Caco-2 (cell line): ENCODE data around the gene NPL. TPM values are rescaled to one million over a fixed set of nuclear protein-coding genes. Genes with fewer than 3 reads are reported as not detected.

Experiments used
- BruUV-seq: library from RNA; stranded (reverse); fragments of 400-500 nt; replicated peaks from 2 replicates; lab custom pipeline; 2021; lab: Mats Ljungman, UMichigan
- CTCF ChIA-PET: fragments of 300-600 bp; sonication (Branson Sonifier 250); formaldehyde crosslinking; loops from one replicate; lab custom pipeline; 2022; ENCODE audit warnings: antibody characterized with exemption; lab: Charles Lee
- POLR2A ChIA-PET: fragments of 300-600 bp; sonication (Branson Sonifier 250); formaldehyde crosslinking; loops from one replicate; lab custom pipeline; 2022; ENCODE audit warnings: antibody characterized with exemption; lab: Charles Lee
- DNase-seq, 2 experiments: peaks; one replicate each; pipeline versions ENCODE4 v3.0.0 to v3.0.0-alpha.2; 2020 to 2022
- H3K27me3 ChIP-seq: replicated peaks from 2 replicates; pipeline ENCODE4 v1.6.0; 2011; ENCODE audit warnings: low read length; ENCODE audit not compliant: control insufficient read depth, insufficient read depth
- H3K36me3 ChIP-seq: 2 replicates; pipeline ENCODE4 v1.5.1; 2011; ENCODE audit warnings: low read length; ENCODE audit not compliant: control insufficient read depth, insufficient read depth
- H3K4me1 ChIP-seq: fragments of 250-450 bp; sonication (Bioruptor Pico); 2 replicates; pipeline ENCODE4 v1.5.1; 2020; ENCODE audit warnings: mild to moderate bottlenecking
- H3K4me3 ChIP-seq: 2 replicates; pipeline ENCODE4 v1.5.1; 2011; ENCODE audit warnings: low read depth, mild to moderate bottlenecking, control low read depth, low read length
- H3K9me3 ChIP-seq: fragments of 250-450 bp; sonication (Bioruptor Pico); 2 replicates; pipeline ENCODE4 v1.5.1; 2020; ENCODE audit warnings: mild to moderate bottlenecking, moderate library complexity
- H3K27ac Mint-ChIP-seq: one replicate; pipeline ENCODE4 v1.8.0; 2022; ENCODE audit warnings: mixed read lengths; ENCODE audit not compliant: unreplicated experiment
- H3K27me3 Mint-ChIP-seq: one replicate; pipeline ENCODE4 v1.8.0; 2022; ENCODE audit warnings: mixed read lengths; ENCODE audit not compliant: insufficient read depth, unreplicated experiment
- H3K36me3 Mint-ChIP-seq: one replicate; pipeline ENCODE4 v1.8.0; 2022; ENCODE audit warnings: mild to moderate bottlenecking, mixed read lengths; ENCODE audit not compliant: insufficient read depth, unreplicated experiment
- H3K4me1 Mint-ChIP-seq: one replicate; pipeline ENCODE4 v1.8.0; 2022; ENCODE audit warnings: low read depth, mixed read lengths; ENCODE audit not compliant: unreplicated experiment
- H3K4me3 Mint-ChIP-seq: one replicate; pipeline ENCODE4 v1.8.0; 2022; ENCODE audit warnings: mild to moderate bottlenecking, moderate library complexity, mixed read lengths; ENCODE audit not compliant: unreplicated experiment
- H3K9me3 Mint-ChIP-seq: one replicate; pipeline ENCODE4 v1.8.0; 2022; ENCODE audit warnings: mixed read lengths; ENCODE audit not compliant: unreplicated experiment
- intact Hi-C: fragments of 100-400 bp; cut with micrococcal nuclease; formaldehyde crosslinking; loops from one replicate; pipeline ENCODE4 v1.10.0; 2022; ENCODE audit not compliant: unreplicated experiment
- total RNA-seq: library from RNA; stranded (reverse); gene quantifications from 2 replicates; pipeline ENCODE4 v1.2.3, GENCODE V29; 2022
- TF ChIP-seq, protein P1 (sequence below), 2 experiments: fragments of 200-600 bp in 1 of 2; IDR thresholded peaks; 1 replicate in 1 of 2; 2 replicates in 1 of 2; pipeline versions ENCODE4 v1.5.1 to v1.8.0; 2011 to 2022; ENCODE audit warnings: antibody characterized with exemption in 1 of 2, control low read depth in 1 of 2, inconsistent platforms in 1 of 2, low read depth in 1 of 2, low read length in 1 of 2, mild to moderate bottlenecking in 1 of 2, moderate library complexity in 1 of 2; ENCODE audit not compliant: insufficient read depth in 1 of 2, severe bottlenecking in 1 of 2, unreplicated experiment in 1 of 2

NPL gene
- total RNA-seq, 1 experiment from 2014 or later, result 4.8 TPM

DNA sequence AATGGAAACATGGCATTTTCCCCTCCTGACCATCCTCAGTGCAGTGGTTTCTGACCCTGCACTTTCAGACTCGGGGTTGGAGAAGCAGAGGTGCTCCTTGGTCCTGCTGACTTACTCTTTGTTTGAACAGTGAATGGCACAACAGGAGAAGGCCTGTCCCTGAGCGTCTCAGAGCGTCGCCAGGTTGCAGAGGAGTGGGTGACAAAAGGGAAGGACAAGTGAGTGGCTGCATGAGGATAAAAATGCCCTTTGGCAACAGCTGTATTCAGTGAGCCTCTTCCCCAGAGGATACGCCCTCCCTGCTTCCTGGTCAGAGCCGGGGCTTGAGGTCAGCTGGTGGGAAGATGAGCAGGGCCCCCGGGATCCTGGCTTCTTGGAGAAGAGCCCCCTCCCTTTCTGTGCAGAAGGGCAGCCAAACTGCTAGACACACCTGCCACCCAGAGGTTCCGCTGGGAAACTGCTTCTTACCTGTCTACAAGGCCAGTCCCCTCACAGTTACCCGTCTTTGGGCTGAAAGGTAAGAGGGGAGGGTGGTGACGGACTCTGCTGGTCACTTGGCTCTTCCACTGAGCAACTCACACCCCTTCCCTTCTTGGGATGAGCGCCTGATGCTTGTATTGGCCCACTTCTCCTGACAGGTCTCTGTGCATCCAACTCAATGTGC lies 16.6 kb downstream of the NPL start:
- intact Hi-C loops, result loop anchor here (5.0 kb wide), 1 partner anchor 359 kb away; no protein-coding TSS in a partner anchor
- no peak overlapping the region for H3K27ac Mint-ChIP-seq
- Histone ChIP-seq H3K4me1 (no peaks in the 10 kb centered on the region), H3K4me3 (no peak overlapping the region), H3K36me3 (no peaks in the 10 kb centered on the region), H3K9me3 (no peaks in the 10 kb centered on the region), H3K27me3 (no peaks in the 10 kb centered on the region)
- H3K4me3 Mint-ChIP-seq, result no peak overlapping the region
- no peaks in the 10 kb centered on the region for H3K4me1 Mint-ChIP-seq
- no peaks in the 10 kb centered on the region for H3K36me3 Mint-ChIP-seq
- no TSS peak for BruUV-seq
- no peaks in the 10 kb centered on the region for H3K27me3 Mint-ChIP-seq
- CTCF ChIA-PET, result no interaction called here
- POLR2A ChIA-PET, result no interaction called here
- peak; percentile 47 to 50 for DNase-seq
- TF ChIP-seq, protein P1, sequence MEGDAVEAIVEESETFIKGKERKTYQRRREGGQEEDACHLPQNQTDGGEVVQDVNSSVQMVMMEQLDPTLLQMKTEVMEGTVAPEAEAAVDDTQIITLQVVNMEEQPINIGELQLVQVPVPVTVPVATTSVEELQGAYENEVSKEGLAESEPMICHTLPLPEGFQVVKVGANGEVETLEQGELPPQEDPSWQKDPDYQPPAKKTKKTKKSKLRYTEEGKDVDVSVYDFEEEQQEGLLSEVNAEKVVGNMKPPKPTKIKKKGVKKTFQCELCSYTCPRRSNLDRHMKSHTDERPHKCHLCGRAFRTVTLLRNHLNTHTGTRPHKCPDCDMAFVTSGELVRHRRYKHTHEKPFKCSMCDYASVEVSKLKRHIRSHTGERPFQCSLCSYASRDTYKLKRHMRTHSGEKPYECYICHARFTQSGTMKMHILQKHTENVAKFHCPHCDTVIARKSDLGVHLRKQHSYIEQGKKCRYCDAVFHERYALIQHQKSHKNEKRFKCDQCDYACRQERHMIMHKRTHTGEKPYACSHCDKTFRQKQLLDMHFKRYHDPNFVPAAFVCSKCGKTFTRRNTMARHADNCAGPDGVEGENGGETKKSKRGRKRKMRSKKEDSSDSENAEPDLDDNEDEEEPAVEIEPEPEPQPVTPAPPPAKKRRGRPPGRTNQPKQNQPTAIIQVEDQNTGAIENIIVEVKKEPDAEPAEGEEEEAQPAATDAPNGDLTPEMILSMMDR (IDR thresholded peaks at IDR 0.05; ENCODE audit: insufficient read depth in 1 of 2, low read depth in 1 of 2, low read length in 1 of 2, severe bottlenecking in 1 of 2, unreplicated experiment in 1 of 2), result peak in 1 of 2 experiments; percentile 38
- H3K9me3 Mint-ChIP-seq, result no peaks in the 10 kb centered on the region

DNA sequence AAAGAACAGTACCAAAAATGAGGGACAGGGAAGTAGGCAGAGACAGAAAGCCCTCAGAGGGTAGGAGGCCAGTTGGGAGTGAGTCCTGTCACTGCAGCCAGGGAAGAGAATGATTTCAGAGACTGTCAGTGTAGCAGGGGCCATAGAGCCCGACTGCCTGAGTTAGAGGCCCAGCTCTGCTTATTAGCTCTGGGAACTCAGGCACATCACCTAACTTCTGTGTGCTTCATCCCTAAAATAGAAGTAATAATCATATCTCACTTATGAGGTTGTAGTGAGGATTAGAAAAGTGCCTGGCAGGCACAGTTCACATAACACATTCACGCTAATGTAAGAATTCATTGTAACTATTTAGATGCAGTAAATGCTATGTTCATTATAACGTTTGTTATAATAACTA lies 18.3 kb downstream of the NPL start:
- H3K4me3 ChIP-seq, result no peak overlapping the region
- intact Hi-C loops, result loop anchor here (5.0 kb wide), 1 partner anchor 361 kb away; no protein-coding TSS in a partner anchor
- CTCF ChIA-PET, result no interaction called here
- no peaks in the 10 kb centered on the region for H3K9me3 ChIP-seq
- H3K27ac Mint-ChIP-seq, result no peak overlapping the region
- H3K9me3 Mint-ChIP-seq, result no peaks in the 10 kb centered on the region
- H3K27me3 ChIP-seq, result no peaks in the 10 kb centered on the region
- TF ChIP-seq, protein P1 (IDR thresholded peaks at IDR 0.05; ENCODE audit: insufficient read depth in 1 of 2, low read depth in 1 of 2, low read length in 1 of 2, severe bottlenecking in 1 of 2, unreplicated experiment in 1 of 2), result no peak
- H3K4me1 ChIP-seq, result no peaks in the 10 kb centered on the region
- no peak overlapping the region for H3K4me3 Mint-ChIP-seq
- no peaks in the 10 kb centered on the region for H3K27me3 Mint-ChIP-seq
- no peak for DNase-seq
- H3K36me3 Mint-ChIP-seq, result no peaks in the 10 kb centered on the region
- no TSS peak for BruUV-seq
- no peaks in the 10 kb centered on the region for H3K36me3 ChIP-seq
- H3K4me1 Mint-ChIP-seq, result no peaks in the 10 kb centered on the region
- POLR2A ChIA-PET, result no interaction called here

DNA sequence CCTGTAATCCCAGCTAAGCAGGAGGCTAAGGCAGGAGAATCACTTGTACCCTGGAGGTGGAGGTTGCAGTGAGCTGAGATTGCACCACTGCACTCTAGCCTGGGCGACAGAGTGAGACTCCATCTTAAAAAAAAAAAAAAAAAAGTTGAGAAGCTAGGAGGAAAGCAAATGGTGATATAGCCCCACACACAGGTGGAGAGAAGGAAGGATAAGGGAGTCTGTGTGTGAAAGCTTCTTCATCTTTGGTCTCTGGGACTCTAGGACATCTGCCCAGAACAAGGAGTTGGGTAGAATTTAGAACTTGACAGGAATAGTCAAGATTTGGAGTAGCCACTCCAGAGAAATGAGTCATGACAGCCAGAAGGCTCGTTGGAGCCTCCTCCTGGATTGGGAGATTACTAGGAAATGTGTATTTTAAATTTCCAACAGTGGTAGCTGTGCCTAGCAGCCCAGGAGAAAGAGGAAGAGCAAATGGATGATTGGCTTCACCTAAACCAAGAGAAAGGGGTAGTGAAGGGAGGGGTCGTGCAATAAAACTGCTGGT lies 19.9 kb downstream of the NPL start:
- no peaks in the 10 kb centered on the region for H3K36me3 Mint-ChIP-seq
- H3K9me3 Mint-ChIP-seq, result no peaks in the 10 kb centered on the region
- TF ChIP-seq, protein P1 (IDR thresholded peaks at IDR 0.05; ENCODE audit: insufficient read depth in 1 of 2, low read depth in 1 of 2, low read length in 1 of 2, severe bottlenecking in 1 of 2, unreplicated experiment in 1 of 2), result no peak
- ChIA-PET POLR2A (no interaction called here), CTCF (interaction anchor here (0.5 kb wide), 1 partner anchor 11 kb away, joined by 3 read pairs; no protein-coding TSS in a partner anchor)
- H3K27ac Mint-ChIP-seq, result no peak overlapping the region
- no peaks in the 10 kb centered on the region for H3K36me3 ChIP-seq
- no peaks in the 10 kb centered on the region for H3K27me3 Mint-ChIP-seq
- no peaks in the 10 kb centered on the region for H3K27me3 ChIP-seq
- no TSS peak for BruUV-seq
- DNase-seq, result no peak
- no peaks in the 10 kb centered on the region for H3K4me1 Mint-ChIP-seq
- no peaks in the 10 kb centered on the region for H3K4me1 ChIP-seq
- H3K4me3 Mint-ChIP-seq, result no peak overlapping the region
- intact Hi-C loops, result loop anchor here (5.0 kb wide), 1 partner anchor 362 kb away; no protein-coding TSS in a partner anchor
- no peaks in the 10 kb centered on the region for H3K9me3 ChIP-seq
- H3K4me3 ChIP-seq, result no peak overlapping the region
